ENCODE measurements around the gene ITGB2.

Gene ITGB2

DNA sequence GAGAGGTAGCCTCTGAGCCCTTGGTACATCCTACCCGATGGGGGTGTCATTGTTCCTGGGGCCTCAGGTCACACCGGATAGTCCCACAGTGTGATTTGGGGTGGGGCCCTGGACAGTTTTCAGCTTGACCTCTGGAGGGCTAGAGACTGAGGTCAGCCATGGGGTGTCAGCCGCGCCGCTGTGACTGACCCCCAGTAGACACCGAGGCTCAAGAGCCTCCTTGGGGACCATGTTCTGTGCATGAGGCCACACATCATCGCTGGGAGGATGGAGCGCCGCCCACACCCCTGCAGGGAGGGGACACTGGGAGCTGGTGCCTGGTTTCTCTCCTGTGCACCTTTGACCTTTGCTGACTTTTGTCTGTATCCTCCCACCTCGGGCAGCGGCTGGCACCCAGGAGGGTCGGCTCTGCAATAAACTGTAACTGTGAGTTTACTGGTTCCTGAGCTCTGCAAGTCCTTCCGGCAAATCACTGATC is 22.6 kb downstream of the ITGB2 start:
- Histone ChIP-seq H3K79me2 (ENCODE audit: insufficient read depth, low read length) (no peaks in the 10 kb centered on the region), H3K36me3 (ENCODE audit: insufficient read depth, low read length) (no peaks in the 10 kb centered on the region), H3K27me3 (ENCODE audit: insufficient read depth, low read length) (peaks cover 5% of the 10 kb centered on the region), H3K9me2 (ENCODE audit: low read depth, low read length) (no peaks in the 10 kb centered on the region), H3F3A (ENCODE audit: insufficient read depth, low read length) (no peaks in the 10 kb centered on the region), H4K20me1 (ENCODE audit: insufficient read depth, low read length) (no peaks in the 10 kb centered on the region), H3K9me3 (ENCODE audit: low read length) (no peaks in the 10 kb centered on the region), H3K4me3 (ENCODE audit: low read depth, low read length, poor library complexity, severe bottlenecking) (no peak overlapping the region), H3K27ac (ENCODE audit: low read depth, low read length, poor library complexity, severe bottlenecking) (no peak overlapping the region), H3K4me1 (ENCODE audit: insufficient read depth, low read length, severe bottlenecking) (no peaks in the 10 kb centered on the region), H3K4me2 (ENCODE audit: low read length) (no peak overlapping the region), H3K9ac (ENCODE audit: low read length) (no peak overlapping the region), H2AFZ (ENCODE audit: low read length) (no peak overlapping the region)
- TF ChIP-seq EZH2 (IDR thresholded peaks at IDR 0.05; ENCODE audit: borderline replicate concordance, low read length), result no peak
- TF ChIP-seq, protein P1, sequence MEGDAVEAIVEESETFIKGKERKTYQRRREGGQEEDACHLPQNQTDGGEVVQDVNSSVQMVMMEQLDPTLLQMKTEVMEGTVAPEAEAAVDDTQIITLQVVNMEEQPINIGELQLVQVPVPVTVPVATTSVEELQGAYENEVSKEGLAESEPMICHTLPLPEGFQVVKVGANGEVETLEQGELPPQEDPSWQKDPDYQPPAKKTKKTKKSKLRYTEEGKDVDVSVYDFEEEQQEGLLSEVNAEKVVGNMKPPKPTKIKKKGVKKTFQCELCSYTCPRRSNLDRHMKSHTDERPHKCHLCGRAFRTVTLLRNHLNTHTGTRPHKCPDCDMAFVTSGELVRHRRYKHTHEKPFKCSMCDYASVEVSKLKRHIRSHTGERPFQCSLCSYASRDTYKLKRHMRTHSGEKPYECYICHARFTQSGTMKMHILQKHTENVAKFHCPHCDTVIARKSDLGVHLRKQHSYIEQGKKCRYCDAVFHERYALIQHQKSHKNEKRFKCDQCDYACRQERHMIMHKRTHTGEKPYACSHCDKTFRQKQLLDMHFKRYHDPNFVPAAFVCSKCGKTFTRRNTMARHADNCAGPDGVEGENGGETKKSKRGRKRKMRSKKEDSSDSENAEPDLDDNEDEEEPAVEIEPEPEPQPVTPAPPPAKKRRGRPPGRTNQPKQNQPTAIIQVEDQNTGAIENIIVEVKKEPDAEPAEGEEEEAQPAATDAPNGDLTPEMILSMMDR (IDR thresholded peaks at IDR 0.05; ENCODE audit: low read length), result no peak

DNA sequence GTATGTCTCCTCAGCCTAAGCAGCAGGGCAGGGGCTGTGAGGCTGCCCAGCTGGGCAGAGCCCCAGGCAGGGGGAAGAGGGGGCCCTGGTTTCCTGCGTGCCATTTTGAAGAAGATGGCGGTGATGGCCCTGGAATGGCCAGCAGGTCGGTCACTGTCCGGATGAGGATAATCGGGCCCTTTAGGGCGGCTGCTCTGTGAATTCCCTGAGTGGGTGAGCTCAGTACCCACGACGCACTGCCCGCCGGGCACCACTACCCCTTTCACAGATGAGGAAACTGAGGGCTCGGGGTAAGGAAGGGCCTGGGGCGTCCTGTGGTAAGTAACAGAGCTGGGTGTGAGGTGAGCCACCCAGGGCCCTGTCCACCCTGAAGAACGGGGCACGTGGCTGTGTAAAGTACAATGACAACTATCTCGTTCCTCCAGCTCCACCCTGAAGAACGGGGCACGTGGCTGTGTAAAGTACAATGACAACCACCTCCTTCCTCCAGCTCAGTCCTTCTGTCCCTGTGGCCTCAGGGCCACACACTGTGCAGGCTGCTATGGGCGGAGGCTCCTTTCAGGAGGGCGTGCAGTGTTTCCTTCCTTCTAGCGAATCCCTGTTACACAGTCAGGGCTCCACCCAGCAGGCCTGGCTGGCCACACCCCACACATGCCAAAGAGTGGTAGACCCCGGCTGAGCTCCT is 23.2 kb downstream of the ITGB2 start:
- Histone ChIP-seq H2AFZ (ENCODE audit: low read length) (no peak overlapping the region), H4K20me1 (ENCODE audit: insufficient read depth, low read length) (no peaks in the 10 kb centered on the region), H3K4me1 (ENCODE audit: insufficient read depth, low read length, severe bottlenecking) (no peaks in the 10 kb centered on the region), H3F3A (ENCODE audit: insufficient read depth, low read length) (no peaks in the 10 kb centered on the region), H3K4me2 (ENCODE audit: low read length) (no peak overlapping the region), H3K27me3 (ENCODE audit: insufficient read depth, low read length) (peaks cover 5% of the 10 kb centered on the region), H3K27ac (ENCODE audit: low read depth, low read length, poor library complexity, severe bottlenecking) (no peak overlapping the region), H3K36me3 (ENCODE audit: insufficient read depth, low read length) (no peaks in the 10 kb centered on the region), H3K79me2 (ENCODE audit: insufficient read depth, low read length) (no peaks in the 10 kb centered on the region), H3K9me2 (ENCODE audit: low read depth, low read length) (no peaks in the 10 kb centered on the region), H3K9me3 (ENCODE audit: low read length) (no peaks in the 10 kb centered on the region), H3K4me3 (ENCODE audit: low read depth, low read length, poor library complexity, severe bottlenecking) (no peak overlapping the region), H3K9ac (ENCODE audit: low read length) (no peak overlapping the region)
- no peak for TF ChIP-seq EZH2 (IDR thresholded peaks at IDR 0.05; ENCODE audit: borderline replicate concordance, low read length)
- TF ChIP-seq, protein P1 (IDR thresholded peaks at IDR 0.05; ENCODE audit: low read length), result no peak

DNA sequence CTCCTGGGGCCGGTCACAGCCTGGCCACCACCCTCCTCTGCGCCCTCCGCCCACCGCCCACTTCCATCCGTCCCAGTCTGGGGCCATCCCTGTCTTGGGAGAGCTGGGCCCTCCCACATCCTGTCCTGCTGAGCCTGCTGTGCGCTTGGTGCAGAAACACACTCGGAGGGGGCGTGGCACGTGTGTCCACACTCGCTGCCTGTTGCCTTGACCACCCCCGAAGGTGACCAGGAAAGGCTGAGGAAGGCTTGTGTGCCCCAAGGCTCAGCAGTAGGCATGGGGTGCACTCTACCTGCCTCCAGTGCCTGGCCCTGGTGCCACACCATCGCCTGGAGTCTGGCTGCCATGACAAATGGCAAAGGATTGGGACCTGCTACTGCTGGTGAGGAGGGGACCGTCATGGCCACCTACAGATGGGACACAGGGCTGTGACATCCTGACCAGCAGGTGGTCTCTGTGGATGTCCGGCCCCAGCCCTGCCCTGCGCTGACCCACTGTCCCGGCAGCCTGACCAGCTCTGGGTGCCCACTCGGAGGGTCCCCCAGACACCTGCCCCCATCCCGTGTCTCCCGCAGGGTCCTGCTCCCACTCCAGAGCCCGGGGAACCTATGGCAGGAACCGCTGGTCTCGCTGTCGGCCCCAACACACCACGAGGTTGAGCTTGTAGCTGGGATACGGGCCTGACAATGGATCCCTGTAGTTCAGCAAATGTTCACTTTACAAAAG is 24.0 kb downstream of the ITGB2 start:
- no peak for TF ChIP-seq EZH2 (IDR thresholded peaks at IDR 0.05; ENCODE audit: borderline replicate concordance, low read length)
- TF ChIP-seq, protein P1 (IDR thresholded peaks at IDR 0.05; ENCODE audit: low read length), result no peak
- no peaks in the 10 kb centered on the region for H3K4me1 ChIP-seq (ENCODE audit: insufficient read depth, low read length, severe bottlenecking)
- no peak overlapping the region for H3K9ac ChIP-seq (ENCODE audit: low read length)
- peaks cover 8% of the 10 kb centered on the region for H3K27me3 ChIP-seq (ENCODE audit: insufficient read depth, low read length)
- no peaks in the 10 kb centered on the region for H3K9me3 ChIP-seq (ENCODE audit: low read length)
- no peak overlapping the region for H2AFZ ChIP-seq (ENCODE audit: low read length)
- no peaks in the 10 kb centered on the region for H3K79me2 ChIP-seq (ENCODE audit: insufficient read depth, low read length)
- no peaks in the 10 kb centered on the region for H3K9me2 ChIP-seq (ENCODE audit: low read depth, low read length)
- no peaks in the 10 kb centered on the region for H3K36me3 ChIP-seq (ENCODE audit: insufficient read depth, low read length)
- no peaks in the 10 kb centered on the region for H3F3A ChIP-seq (ENCODE audit: insufficient read depth, low read length)
- no peak overlapping the region for H3K4me2 ChIP-seq (ENCODE audit: low read length)
- no peaks in the 10 kb centered on the region for H4K20me1 ChIP-seq (ENCODE audit: insufficient read depth, low read length)
- no peak overlapping the region for H3K4me3 ChIP-seq (ENCODE audit: low read depth, low read length, poor library complexity, severe bottlenecking)
- no peak overlapping the region for H3K27ac ChIP-seq (ENCODE audit: low read depth, low read length, poor library complexity, severe bottlenecking)

Data from OCI-LY1 (cell line).